ENCODE measurements around the gene METTL8.

Gene METTL8

GRCh38 chr2:171433763-171434012 is at the start of gene METTL8:
Gene METTL8 (minus strand): TSS chr2:171433990. CDS start chr2:171392185, 41,805 bp downstream.
- DNase-seq, result no peak

DNA sequence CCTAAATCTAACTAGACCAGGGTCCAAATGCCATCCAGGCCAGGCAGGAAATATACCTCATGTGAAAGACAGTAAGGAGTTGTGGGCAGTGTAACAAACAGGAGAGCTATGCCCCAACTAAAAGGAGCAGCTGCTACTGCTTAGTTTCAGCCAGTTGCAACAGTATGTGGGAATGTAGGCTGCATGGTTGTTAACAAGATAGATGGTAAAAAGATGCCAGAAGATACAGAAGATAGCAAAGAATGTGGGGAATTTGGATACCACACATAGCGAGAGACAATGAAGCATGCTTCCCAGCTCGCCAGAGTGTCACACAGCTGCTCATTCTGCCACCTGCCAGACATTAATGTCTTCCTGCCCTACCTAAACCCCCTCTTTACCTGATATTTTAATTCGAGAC is 49.1 kb upstream of the METTL8 start:
- no peak for DNase-seq

DNA sequence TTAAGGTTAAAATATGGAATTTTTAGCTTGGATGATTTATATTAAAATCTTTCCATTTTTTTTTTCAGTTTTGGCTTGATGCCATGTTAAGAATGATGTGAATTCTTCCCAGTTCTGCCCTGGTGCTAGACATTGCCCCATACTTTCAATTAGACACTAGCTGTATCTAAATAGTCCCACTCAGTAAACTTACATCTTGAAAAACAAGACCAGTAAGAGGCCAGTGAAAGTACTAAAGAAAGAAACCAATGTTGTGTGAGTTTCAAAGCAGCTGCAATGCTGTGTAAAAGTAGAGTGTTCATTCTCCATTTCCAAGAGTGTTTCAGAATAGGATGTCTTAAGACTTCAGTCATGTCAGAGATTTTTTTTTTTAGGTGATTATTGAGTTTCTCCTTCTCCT is 48.5 kb upstream of the METTL8 start:
- DNase-seq, result no peak

DNA sequence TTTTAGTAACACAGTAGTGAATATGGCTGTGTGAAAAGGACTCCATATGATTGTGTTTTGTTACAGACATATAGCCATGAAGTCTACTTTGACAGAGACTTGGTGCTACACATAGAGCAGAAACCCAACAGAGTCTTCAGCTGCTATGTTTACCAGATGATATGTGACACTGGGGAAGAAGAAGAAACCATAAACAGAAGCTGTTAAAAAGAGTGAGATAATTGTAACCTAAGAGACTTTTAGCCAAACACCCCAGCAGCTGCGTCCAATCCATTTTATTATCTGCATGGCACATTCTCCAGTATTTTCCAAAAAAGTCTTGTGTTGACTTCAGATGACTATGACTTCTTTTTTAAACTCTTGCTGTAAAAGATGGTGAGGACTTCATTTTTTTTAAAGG is 47.1 kb upstream of the METTL8 start:
- DNase-seq, result no peak

DNA sequence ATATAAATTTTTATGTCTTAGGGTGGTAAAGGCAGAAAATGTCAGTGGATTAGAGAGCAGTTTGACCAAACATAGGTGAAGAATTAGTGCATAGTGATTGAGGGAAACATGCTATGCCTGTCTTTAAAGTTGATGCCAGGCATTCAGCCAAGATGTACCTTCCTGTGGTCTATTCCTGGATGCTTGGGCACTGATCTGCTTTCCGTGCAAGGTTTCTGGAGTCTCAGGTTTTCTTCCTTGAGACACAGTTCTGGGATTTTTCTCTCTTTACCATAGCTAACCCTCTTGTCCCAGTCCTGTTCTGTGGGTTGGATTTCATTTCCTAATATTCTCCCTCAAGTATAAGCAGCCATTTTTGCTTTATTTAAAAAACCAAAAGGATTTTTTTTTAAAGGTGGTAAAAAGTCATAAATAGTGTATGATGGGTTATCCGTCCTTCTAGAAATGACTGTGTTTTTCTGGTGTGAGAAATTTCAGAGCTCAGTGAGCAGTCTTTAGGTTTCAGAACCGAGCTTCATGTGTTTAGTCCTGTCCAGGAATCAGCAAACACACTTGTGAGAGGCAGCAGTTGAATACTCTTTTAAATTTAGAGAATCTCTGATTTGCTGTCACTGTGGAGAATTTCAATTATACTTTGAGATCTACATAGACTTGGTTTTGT is 45.5 kb upstream of the METTL8 start:
- no peak for DNase-seq

DNA sequence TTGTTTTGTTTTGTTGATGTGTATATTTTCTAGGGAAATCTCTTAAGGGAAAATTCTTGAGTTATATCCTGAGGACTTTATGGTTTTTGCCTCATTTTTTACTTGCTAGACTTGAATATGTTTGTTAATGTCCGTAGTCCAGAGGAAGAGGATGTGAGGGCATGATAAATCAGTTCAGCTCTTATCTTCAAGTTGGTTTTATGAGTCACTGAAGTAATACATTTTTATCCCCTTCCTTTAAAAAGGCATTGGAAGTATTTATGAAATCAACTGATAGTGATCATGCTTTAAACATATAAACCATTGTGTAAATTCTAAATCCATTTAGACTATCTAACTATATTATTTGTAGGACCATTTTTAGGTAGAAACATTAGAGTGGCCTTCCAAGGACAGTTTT is 44.6 kb upstream of the METTL8 start:
- no peak for DNase-seq

- DNase-seq, result no peak
Observed at GRCh38 chr2:171475979-171476378, 42.2 kb upstream of the METTL8 start.

DNA sequence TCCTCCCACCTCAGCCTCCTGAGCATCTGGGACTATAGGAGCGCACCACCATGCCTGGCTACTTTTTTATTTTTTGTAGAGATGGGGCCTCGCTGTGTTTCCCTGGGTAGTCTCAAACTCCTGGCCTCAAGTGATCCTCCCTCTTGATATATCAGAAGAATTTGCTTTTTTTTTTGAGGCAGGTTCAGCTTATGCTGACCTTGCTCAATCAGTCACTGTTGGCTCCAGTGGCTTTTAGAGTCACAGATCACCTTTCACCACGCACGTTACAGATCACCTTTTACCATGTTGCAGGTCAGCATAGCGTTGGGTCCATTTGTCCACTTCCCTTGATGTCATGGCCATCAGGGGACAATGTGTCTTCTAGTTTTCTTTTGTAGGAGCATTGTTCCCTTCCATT is 36.3 kb upstream of the METTL8 start:
- DNase-seq, result no peak

GRCh38 chr2:171469176-171469575 is 35.4 kb upstream of the METTL8 start:
- no peak for DNase-seq

GRCh38 chr2:171460537-171460936 is 26.7 kb upstream of the METTL8 start:
- no peak for DNase-seq

- DNase-seq, result no peak
Observed at GRCh38 chr2:171459498-171459897, 25.7 kb upstream of the METTL8 start.

DNA sequence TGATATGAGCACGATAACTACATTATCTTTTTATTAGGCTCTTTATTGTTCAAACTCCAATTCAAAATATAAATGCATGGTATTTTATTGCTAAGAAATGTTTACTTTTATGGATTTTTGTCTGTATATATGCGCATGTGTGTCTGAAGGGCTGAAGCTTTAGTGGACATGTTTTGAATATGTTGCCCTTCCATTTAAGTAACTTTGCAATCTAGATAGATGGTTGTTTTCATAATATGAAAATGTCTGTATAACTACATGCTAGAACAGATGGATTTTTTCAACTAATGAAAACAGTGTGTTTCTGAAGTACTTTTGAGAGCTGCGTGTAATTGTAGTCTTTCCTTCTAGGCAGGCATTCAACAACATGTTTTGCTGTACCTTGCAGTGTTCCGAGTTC is 19.0 kb upstream of the METTL8 start:
- DNase-seq, result no peak

- no peak for DNase-seq
Observed at GRCh38 chr2:171451074-171451473, 17.3 kb upstream of the METTL8 start.

GRCh38 chr2:171447675-171448074 is 13.9 kb upstream of the METTL8 start:
- no peak for DNase-seq

DNA sequence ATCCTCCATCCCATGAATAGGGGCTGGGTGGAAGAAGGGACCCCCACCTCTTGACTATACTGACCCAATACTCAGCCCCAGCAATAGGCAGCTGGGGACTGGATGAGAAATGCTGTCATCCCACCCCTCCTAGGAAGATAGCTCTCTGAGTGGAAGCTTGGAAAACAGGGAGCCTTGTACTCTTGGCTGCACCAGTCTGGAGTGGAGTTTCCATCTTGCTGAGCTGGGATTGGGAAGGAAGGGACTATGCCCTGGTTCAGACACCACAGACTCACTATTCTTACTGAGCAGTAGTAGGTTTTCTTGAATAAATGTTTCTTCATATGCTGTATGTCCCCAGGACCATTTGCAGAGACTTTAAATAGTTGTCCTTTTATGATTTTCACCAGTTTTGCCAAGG is 7.7 kb upstream of the METTL8 start:
- DNase-seq, result no peak

DNA sequence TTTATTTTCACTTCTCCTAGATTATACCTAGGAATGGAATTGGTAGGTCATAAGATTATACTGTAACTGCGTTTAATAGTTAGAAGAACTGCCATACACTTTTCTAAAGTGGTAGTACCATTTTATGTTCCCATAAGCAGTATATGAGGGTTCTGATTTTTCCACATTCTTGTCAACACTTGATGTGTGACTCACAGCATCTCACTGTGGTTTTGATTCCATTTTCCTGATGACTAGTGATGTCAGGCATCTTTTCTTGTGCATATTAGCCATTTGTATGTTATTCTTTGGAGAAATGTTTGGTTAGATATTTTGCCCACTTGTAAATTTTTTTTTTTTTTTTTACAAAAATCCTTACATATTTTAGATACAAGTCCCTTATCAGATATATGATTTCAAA is 2.5 kb upstream of the METTL8 start:
- DNase-seq, result no peak

DNA sequence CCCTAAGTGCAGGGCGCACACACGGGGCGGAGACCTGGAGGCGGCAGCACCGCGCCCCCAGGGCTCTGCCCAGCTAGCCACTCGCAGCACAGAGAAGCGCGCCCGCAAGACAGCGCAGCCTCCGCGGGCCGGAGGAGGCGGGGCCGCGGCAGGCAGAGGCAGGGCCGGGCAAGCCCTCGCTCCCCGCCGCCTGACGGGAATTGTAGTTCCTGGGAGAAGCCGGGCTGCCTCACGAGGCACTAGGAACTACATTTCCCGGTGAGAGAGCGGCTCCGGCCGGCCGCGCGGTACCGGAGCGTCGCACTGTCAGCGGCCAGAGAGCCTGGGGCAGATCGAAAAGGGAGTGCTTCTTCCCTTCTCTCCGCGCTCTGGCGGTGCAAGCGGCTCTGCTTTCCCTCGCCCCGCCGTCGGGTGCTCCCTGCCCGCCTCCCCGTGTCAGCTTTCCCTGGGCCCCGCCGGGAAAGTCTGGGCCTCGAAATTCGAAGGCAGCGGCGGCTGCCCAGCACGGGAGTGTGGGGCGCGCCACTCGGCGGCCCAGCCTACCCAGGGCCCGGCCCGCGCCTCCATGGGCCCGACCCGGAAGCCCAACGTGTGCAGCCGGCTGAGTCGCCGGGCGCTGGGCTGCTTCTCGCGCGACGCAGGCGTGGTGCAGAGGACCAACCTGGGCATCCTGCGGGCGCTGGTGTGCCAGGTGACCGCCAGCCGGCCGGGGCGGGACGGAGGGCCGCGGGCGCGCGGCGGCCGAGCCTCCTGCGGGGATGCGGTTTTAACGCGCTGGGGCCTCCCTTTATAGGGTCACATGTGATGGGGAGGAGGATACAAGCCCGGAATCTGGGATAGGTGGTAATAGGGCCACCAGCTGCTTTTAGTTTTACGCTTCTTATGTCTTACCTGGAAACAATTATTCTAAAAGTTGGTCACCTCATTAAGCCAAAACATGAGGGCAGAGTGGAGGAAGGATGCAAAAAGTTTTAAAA is 511 bp upstream of the METTL8 start, which contains the start of gene DCAF17:
DCAF17 (plus strand) TSS at position 214 of the 977 bp plus-strand sequence; CDS start at position 566, 352 bp downstream.
- peak; percentile 95 for DNase-seq

DNA sequence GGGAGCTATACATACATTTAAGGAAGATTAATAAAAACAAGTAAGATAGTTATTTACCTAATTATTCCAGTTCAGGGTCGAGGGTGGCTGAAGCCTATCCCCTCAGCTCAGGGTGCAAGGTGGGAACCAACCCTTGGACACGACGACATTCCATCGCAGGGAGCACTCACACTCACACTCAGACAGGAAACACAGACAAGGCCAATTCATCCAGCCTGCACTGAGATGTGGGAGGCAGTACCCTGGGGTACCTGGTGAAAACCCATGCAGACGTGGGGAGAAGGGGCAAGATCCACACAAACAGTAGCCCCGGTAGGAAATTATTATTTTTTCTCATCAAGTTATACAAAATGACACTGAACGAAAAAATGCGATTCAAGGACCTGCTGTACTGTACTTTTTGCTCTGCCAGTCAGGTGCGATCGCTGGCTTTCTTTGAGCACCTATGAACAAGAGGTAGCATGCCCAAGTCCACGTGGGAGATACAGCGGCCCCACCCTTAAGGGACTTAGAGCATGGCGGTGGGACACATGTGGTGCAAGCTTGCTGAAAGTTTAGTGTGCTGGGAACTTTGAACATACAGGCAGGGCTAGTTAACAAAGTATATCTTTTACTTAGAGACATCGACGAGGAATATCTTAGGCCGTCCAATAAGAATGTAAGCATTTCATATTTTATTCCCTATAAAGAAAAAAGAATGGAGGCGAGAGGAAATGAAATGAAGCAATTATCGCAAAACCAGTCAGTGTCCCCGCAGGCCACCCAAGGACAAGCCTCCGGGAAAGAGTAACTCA is 624 bp downstream of the METTL8 start:
- DNase-seq, result peak; percentile 66

DNA sequence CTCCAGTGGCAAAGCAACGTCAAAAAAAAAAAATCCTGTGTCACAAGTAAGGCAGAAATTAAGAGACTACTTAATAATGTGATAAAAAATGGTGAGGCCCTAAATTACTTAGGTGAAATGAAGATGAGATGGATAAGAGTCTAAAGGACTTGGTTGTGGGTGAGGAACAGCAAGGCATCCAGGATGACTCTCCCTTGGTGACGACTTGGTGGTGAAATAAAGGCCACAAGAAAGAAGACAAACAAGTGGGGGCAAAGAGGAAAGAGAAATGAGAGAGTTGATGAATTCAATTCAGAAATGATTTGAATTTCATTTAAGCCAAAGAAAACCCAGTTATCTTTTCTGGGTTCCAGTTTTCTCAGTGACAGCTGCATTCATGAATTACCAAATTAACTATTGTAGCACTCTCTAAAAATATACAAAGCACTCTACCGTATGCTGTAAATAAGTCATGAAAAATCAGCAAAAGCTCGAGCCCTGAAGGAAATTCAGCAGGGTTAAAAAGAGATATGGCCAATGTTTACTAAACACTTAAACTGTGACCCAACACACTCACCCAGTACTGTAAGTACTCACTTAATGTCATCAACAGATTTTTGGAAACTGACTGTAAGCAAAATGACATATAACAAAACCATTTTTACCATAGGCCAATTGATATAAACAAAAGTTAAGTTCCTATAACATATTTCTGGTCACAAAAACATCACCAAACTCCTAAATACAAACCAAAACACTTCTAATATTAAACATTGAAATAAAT is 1.4 kb downstream of the METTL8 start:
- no peak for DNase-seq

DNA sequence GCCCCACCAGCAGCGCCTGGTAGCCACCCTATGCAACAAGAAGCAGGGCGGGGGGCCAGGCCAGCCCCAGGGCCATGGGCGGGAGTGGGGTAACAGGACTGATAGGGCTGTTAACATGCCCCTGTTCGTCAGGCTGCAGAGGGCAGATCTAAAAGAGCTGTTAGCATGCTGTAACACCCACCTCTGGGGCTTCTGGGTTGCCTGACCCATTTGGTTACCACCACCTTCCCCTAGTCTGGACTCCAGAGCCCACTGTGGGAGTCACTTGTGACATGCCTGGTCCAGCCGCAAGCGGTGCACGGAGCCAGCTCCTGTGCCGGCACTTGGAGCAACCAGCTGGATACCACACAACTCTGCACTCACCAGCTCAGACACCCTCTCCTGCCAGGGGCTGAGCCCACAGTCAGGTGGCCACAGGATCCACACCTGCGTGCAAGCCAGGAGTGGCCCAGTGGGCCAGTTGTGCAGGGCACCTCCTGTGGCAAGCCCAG is 2.1 kb downstream of the METTL8 start:
- DNase-seq, result no peak

- no peak for DNase-seq
Observed at GRCh38 chr2:171430516-171431410, 3.0 kb downstream of the METTL8 start.
